HG03045 (cell line): ENCODE data around the gene CACNA1C.

Experiments
- ATAC-seq: cut with Tn5 transposase; IDR thresholded peaks from one replicate; pipeline ENCODE4 v1.9.1; 2021; ENCODE audit warnings: mild to moderate bottlenecking, moderate library complexity; ENCODE audit not compliant: unreplicated experiment

Gene CACNA1C

DNA sequence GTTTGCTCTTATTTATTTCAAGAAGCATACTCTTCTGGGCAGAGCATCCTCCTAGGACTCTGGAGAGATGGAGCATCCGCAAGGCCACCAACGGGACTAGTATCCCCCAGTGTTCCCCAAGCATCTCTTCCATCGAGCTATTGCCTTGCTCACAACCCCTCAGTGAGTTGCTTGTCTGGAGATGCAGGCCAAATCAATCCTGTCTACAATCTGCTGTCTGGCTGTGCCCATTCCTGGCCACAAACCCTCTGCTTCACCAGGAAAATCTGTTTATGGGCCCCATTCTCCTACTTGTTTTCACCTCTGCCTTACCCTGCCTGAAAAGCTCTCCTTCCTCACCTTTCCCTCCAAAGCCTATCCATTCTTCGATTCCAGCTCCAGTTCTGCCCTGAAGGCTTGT, 219.2 kb downstream of the CACNA1C start:
- ATAC-seq, result no peak

DNA sequence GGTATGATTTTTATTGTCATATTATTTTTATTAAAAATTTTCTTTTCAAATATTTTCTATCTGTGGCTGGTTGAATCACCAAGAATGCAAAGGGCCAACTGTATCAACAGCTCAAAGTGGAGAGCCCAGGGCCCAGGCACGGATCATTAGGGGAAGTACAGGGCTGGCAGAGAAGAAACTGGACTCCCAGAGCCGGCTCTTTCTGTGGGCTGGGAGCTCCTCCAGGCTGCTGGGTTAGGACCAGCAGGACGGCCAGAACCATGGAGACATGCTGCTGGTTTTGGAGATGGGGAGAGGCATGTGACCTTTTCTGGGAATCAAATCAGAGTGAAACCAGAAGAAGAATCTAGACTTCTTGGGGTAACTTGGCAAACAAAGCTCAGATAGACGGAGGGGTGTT, 220.5 kb downstream of the CACNA1C start:
- no peak for ATAC-seq

DNA sequence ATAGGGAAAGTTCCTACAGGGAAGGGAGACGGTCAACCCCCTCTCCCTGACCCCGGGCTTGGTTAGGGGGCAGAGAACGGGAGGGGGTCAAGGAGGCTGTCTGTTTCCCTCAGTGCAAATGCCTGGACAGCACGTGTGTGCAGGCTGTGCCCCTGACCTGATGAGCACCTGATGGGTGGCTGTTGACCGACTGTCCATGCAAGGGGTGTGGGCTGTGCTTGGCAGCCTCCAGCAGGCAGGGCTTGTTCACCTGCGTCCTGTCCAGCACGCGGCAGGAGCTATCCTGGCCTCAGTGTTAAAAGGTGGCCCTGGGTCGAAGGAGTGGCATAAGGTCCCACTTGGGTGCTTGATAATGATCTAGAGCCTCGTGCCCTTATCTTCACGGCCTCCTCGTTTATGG, 221.0 kb downstream of the CACNA1C start:
- ATAC-seq, result no peak

DNA sequence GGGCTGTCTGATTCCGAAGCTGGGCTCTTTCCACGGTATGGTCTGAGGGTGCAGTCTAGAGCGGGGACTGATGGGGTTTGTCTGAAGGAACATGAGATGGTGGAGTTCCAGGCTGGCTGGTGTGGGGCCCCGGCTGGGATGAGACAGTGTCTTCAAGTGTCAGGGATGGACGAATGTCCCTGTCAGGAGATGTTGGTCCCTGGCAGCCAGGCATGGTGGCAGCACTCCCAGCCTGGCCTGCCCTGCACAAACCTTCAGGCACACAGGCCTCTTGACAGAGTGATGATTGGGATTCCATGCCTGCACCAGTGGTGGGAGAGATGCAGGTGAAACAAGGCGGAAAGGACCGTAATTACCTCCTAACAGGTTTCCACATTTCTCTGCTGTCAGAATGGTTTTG, 221.9 kb downstream of the CACNA1C start:
- no peak for ATAC-seq

DNA sequence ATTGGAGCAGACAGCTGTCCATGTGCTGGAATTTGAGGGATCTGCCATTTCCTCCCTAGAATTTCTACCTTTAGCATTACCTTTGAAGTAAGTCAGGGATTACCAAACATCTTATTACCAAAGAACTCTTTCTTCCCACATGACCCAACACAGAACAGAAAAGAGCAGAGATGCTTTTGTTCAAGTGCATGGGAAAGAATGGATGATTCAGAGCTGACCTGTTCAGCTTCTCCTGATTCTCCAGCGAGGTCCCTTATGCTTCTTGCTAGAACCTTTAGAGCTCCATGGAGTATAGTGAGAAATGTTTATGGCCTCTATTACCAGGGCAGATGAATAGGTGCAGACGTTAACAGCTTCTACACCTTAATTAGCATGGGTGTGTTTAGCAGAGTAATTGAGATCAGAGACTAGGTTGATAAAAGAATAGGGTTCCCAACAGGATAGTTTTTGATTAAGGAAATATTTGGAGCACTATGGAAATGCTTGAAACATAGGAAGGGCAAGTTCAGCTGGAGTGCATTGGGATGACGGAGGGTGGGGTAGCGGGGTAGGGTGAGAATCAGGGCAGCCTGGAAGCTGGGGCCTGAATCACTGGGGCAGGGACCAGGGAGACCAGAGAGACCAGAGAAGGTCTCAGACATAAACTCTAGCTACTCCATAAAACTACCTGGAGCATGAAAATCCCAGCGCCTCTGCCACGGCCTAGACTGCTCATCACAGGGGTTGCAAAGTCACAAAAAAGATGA, 223.7 kb downstream of the CACNA1C start:
- ATAC-seq, result no peak

DNA sequence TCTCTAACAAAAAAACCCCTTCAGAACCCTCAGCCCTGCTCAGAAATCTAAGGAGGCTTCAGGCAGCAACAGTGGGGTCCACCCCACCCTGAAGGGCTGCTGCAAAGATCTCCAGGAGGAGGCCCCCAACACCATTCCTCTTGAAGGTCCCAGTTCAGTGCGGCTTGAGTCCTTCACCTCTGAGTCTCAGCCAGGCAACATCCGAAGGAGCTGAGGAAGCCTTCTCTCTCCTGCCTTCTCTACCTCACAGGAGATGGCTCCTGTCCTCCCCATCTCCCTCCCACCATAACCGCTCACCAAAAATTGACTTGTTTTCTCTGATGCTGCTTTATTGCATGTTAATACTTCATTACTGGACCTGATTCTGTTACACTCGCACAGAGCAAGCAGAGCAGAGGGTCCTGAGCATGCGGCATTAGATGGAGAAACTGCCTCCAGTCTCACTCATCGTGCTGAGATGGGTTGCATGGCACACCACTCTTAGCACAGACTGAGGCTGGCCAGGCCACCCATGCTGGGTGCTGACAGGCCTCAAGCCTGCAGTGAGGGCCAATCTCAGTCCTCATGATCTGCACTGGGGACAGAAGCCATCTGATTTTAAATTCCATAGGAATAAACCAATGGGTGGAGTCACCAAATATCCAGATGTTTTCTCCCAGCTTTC, 224.8 kb downstream of the CACNA1C start:
- no peak for ATAC-seq

DNA sequence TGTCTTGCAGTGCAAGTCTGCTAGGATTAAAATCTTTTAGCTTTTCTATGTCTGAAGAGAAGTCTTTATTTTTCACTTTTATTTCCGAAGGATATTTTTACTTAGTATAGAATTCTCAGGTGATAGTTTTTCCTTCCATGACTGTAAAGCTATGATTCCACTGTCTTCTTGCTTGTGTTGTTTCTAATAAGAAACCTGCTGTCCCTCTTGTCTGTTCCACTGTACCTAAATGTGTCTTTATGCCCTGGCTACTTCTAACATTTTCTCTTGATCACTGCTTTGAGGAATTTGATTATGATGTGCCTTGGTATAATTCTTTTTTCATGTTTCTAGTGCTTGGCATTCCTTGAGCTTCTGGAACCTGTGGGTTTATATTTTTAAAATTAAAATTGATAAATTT, 228.7 kb downstream of the CACNA1C start:
- ATAC-seq, result no peak

DNA sequence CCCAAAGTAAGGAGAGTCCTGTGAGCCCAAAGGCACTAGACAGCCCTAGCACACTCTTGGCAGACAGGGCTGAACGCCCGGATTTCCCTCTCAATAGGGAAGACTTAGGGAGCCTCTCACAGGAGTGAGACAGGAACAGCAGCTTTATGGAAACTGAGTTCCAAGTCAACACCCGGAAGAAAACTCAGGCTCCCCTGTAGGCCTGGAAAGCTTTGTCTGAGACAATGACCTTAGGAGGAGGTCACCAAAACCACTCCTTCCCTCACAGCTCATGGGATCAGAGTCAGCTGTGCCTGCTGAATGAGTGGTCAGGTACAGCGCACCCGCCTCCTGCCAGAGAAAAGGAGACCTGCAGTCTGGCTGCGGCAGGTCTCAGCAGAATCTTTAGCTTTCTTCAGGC, 229.5 kb downstream of the CACNA1C start:
- no peak for ATAC-seq

DNA sequence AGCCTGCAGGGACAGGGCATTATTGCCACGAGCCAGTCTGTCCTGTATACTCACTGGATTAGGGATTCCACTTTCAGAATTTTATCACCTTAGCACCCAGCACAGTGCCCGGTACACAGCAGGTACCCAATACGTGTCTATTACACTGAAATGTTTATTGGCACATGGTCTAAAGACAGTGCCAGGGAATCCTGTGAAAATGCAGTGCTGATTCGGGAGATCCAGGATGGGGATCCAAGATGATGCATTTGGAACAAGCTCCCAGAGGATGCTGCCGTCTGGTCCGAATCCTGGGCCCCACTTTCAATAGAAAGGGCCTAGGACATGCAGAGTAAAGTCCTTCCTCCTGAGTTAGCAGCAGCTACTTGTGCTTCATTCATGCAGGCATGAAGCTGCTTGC, 230.7 kb downstream of the CACNA1C start:
- ATAC-seq, result no peak

DNA sequence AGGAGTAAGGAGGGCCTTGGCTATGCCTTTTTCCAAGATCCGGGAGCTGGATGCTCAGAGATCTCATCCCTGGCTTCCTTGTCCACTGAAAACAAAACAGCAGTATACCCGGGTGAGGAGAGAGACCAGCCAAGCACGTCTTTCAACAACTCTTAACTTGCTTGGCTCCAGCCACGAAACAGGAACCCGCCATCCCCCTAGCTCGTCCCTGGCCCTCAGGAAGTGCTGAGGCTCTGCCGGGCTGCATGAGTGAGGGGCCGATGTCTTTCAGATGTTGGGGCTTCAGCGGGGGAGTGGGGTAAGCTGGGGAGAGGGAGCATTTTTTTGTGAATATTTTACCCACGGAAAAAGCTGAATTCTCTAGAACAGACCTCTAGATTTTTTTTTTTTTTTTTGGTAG, 231.1 kb downstream of the CACNA1C start:
- no peak for ATAC-seq

DNA sequence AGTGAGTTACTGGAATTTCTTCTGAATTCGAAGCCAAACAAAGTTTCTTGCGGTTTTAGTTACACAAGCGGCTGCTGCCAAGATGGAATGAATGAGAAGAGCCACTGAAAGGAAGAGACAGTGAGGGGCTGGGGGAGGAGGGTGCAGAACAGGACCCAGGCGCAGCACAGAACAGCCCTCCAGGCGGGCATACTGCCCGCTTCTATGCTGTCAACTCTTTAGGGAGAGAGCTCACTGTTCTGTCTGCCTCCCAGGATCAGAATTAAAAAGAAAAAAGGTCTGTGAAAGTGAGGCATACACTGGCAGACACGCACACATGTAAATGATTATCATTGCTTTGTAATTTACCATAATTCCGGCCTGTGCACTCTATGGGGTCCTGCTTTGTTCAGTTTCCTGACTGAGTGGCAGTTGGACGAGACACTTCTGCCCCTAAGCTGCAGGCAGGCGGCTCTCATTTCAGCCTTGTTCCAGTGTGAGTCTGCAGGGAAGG, 231.6 kb downstream of the CACNA1C start:
- no peak for ATAC-seq

DNA sequence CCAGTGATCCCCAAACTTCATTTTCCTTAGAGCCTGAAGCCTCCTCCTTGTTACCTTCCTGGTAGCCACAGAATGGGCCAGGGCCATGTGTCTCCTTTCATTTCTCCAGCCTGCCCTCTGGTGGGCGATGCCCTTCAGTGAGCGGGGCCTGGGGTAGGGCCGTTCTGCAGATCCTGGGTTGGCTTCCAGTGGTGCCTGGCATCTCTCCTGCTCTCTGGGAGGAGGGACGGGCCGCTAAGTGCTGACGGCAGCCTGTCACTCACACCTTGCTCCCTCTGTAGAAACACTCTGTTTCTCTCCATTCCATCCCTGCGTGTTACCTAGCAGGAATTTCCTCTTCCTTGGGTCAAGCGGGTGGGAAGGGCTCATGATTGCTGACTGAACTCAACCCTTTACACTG, 232.1 kb downstream of the CACNA1C start:
- ATAC-seq, result no peak

DNA sequence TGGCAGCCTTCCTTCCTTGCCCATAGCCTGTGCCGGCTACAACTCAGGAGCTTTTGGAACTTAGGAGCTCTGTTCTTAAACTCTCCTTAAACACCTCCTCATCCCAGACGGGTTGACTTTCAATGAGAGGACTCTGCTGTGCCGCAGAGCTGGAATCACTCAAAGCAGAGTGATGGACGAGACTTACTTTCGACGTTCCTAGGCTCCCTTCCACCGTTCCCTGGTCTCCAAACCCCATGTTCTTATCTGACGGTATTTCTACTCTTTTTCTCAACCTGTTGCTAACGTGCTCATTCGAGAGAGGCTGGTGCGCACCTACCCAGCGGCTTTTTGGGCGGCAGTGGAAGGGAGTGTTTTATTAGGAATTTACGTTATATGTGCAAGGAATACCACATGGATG, 232.7 kb downstream of the CACNA1C start:
- no peak for ATAC-seq

DNA sequence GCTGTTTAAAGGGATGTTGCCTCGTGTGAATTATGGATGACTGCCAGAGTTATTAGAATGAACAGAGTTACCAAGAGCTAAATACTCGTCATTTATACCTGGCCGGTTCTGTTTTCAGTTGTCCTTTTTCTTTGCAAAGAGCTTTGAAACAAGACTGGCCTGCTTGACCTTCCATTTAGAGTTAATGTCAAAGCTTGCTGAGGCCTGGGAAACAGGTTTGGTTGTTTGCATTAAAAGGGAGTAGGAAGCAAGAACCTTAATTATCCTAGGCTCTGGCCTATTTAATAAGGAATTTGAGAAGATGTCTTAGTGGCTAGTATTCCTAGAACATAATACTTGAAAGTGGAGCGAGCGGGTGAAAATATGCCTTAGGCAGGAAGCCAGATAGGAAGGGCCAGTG, 233.3 kb downstream of the CACNA1C start:
- ATAC-seq, result no peak

DNA sequence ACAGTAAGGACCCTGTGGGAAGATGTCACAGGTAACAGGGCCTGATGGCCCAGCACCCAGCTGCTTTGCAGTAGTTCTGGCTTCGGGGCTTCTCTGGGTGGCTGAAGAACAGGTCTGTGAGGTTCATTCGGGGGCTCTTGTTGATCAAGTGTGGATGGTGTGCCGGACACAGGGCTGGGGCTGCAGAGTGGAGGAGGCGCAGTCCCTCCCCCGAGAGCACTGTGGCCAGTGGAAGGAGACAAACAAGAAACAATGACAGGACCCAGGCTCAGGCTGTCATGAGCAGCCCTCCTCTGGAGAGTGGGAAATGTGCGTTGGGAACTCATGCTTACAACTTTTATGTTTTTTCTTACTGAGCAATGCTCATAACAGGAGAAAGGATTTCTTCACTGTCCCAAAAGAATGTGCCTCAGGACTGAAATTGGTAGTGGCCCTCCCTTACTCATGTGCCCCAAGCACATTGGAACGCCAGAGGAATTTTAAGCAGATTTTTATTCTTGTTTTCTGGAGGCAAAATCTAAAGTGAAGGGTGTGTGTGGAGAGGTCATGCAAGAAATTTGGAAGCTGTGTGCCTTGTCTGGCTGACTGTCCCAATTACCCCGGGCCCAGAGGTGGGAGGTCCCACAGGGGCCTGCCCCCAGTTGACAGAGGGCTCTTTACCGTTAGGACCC, 233.8 kb downstream of the CACNA1C start:
- ATAC-seq, result no peak

DNA sequence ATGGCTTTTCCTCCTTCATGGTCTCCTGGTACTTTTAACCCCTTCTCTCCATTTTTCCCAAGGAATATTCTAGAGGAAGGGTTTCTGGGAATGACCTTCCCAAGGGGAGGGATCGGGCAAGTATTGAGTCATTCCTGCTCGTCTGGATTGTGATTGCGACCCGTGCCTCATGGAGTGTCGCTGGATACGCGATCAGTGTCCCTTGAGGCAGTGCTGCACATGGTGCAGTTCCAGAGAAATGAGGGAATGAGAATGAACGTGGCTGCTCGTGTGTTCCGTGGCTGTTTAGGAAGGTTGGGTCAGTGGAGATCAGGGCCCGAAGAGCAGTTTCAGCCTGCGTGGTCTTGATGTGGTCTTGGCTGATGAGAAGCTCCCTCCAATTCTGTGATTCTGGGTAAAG, 234.4 kb downstream of the CACNA1C start:
- no peak for ATAC-seq

DNA sequence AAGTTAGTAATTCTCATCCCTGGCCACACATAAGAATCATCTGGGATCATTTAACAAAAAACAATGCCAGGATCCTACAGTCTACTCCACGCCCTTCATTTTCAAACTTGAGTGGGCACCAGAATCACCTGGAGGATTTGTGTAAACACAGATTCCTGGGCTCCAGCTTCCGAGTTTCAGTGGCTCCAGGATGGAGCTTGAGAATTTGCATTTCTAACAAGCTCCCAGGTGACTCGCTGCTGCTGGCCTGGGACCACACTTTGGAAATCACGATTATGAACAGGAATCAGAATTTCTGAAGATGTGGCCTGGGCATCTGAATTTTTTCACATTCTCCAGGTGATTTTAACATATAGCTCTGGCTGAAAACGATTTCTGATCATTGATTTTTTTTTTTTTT, 234.8 kb downstream of the CACNA1C start:
- no peak for ATAC-seq

DNA sequence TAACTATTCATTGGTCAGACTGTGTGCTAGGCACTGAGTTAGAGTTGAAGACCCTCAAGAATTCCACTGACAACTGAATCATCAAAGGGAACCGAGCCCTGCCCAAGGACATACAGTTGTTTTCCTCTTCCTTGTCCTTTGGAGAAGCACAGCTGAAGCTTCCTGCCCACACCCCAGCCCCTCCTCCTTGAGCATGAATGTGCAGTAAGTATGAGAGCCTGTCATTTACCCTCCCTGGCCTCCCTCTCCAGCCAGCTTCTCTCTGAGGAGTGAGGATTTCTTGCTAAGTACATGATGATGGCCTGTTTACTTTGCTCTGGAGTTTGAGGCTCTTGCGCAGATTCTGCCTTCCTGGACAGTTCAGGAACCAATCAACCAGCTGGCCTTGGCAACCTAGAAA, 235.2 kb downstream of the CACNA1C start:
- no peak for ATAC-seq

DNA sequence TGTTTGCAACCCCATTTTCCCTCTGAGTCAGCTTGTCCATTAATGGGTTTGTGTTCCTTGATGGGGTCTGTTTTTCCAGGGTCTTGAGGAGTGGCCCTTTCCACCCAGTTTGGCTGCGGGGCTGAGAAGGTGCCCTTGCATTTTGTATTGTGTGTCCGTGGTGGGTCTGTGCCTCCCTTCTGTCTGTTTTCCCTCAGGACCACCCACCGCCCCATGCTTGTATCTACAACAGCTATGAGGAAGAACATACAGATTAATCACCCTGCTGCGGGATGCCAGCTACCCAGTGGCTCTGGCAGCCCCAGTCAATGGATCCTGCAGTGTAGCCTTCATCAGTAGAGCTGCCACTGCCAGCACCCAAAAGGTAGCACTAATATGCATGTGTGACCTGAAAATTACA, 235.7 kb downstream of the CACNA1C start:
- ATAC-seq, result no peak

DNA sequence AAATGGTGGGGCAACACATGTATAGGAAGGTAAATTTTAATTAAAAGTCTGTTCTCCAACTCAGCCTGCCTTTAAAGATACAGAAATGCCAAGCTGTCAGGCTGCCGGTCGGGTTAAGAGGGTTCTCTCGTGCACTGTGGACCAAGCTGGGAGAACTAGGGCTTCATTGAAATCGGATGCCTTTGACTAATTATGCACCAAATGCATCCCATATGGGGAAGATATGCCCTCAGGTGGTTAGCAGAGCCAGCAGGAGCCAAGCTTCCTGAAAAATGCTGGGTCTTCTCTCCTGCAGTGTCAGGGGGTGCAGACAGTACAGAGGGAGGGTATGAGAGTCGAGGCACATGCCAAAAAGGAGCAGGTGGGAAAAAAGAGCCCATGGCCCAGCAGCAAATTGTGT, 236.1 kb downstream of the CACNA1C start:
- no peak for ATAC-seq

DNA sequence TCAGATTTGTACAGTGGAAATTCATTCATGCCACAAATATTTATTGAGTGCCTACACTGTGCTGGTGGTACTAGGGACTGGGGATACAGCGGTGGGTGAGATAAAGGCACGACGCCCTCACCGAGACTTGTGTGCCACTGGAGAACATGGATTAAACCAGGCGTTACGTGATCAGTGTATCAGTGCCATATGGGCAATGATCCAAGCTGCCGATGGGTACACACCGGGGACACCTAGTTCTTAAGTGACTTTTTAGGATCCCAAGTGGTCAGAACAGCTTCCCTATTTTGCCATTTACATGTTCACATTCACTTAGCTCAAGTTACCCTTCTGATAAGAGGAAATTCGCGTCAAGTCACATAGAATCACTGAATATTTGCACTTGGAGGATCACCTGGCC, 236.7 kb downstream of the CACNA1C start:
- ATAC-seq, result no peak

DNA sequence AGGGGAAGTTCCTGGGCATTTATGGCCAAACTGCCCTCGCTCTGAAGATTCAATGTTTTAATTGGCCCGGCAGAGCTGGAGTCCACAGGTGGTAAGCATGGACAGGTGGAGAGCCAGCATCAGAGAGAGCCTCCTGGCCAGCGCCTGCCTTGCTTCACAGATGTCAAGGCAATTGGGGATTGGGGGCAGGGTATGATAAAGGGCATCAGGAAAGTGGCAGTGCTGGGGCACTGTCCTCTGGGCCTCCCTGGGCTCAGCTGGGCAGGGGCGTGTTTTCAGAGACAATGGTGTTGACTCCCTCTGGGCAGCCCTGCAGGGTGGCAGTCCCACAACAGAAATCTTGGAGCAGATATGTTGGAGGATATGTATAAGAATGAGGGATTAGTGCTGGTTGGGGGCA, 237.3 kb downstream of the CACNA1C start:
- ATAC-seq, result no peak
